Measurements from ENCODE around the gene SRGAP2C. TPM values are rescaled to one million over a fixed set of nuclear protein-coding genes. Genes with fewer than 3 reads are reported as not detected.
"Not testable (repeated sequence)": the region's sequence is repeated elsewhere in the genome, so short reads cannot be mapped to it uniquely, and the experiment has no call there.

SRGAP2C gene
- total RNA-seq, 1 donor from 2014 or later = 18.6 TPM

DNA sequence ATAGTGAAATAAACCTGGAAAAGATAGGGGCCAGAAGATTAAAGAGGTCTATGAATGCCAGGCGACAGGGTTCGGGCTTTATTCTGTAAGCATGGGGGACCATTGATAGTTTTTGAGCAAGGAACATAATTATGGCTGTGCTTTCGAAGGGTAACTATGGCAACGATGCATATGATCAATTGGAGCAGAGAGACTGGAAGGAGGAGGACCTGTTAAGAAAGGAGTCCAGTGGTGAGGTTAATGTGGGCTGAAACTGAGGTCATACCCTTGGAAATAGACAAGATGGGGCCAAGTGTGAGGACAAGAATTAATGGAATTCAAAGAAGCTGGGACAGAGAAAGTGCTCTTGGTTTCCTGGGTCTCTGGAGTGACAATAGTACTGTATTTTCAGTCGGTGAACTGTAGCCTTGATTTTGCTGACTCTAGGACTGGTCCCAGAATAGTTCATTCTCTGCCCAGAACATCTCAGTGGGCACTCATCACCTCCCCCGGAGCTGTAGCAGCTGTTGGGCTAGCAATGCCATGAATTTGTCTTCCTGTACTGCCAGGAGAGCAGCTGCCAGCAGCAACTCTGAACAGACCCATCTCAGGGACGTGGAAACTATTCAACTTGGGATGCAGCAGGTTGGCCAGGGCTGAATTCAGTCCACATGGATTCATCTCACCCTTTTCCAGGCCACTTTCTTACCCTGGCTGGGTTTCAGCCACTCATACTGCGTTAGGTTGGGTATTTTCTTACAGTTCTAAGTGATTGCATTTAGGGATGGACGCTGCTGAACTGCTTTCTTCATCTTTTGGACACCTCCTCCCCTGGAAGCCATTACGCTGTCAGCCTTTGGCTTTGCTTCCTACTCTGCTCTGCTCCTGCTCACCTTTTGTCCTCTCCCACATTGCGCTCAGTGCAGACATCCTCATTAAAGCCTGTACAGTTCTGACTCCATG is 108.8 kb downstream of the SRGAP2C start:
- DNase-seq (ENCODE audit: low spot score in 2 of 2); H3K36me3 ChIP-seq; intact Hi-C loops (cut with DNase I): not testable (repeated sequence)

DNA sequence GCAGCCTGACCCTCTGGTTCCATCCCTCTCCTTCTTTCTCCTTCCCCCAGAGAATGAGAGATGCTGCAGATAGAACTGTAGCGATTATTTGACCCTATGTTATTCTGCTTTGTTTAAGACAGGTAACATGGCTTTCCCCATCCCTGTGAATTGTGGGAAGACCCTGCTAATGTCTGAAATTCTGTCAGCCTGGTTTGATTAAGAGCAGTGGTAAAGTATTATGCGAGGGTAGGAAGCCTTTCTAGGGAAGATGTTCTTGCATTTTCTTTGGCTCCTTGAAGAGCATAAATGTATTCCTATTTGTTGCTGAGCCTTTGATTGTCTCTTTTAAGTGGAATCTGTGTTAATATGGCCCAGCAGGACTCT is 109.4 kb downstream of the SRGAP2C start:
- H3K36me3 ChIP-seq; H3K4me1 ChIP-seq; intact Hi-C loops (cut with DNase I); H3K27ac ChIP-seq; DNase-seq (ENCODE audit: low spot score in 2 of 2); H3K9me3 ChIP-seq; H3K4me3 ChIP-seq; H3K27me3 ChIP-seq: not testable (repeated sequence)

More for the DNA sequence above, 108.8 kb downstream of the SRGAP2C start:
- not testable (repeated sequence) for H3K4me1 ChIP-seq, H3K9me3 ChIP-seq, H3K4me3 ChIP-seq, H3K27ac ChIP-seq, H3K27me3 ChIP-seq

DNA sequence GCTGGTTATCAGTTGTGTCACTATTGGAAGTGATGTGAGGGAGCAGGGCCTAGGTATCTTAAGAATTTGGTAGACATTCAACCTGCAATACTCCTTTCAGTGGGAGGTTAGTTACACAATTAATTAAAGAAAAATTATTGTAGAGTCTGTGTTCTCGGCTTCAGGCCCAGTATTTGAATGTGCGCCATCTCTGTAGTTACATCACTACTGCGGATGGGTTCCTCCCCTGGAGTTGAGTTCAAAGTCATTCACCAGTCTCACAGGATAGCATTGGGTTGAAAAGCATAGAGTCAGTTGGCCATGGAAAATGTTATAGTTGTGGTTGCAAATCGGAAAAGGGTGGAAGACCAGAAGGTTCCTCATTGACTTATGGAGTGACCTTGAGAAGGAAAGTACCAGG is 111.8 kb downstream of the SRGAP2C start:
- H3K4me3 ChIP-seq; DNase-seq (ENCODE audit: low spot score in 2 of 2); H3K9me3 ChIP-seq; H3K27ac ChIP-seq; H3K27me3 ChIP-seq; intact Hi-C loops (cut with DNase I); H3K4me1 ChIP-seq; H3K36me3 ChIP-seq: not testable (repeated sequence)

DNA sequence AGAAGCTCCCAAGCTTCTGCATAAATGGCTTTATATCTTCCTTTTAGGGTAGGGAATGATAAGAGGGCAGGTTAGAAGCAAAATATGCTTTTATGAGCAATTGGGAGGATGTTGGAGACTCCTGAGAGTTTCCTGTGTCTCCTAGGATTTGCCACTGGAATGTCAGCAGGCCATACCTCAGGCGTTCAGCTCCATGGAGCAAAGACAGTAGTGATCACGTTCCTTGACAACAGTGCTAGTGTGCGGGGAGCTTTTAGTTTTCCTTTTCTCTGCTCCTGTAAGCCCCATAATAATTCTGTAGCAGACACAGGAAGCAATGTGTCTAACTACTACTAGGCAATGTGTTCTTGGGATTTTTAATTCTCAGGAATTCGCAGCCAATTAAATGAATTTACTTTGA is 113.8 kb downstream of the SRGAP2C start:
- H3K27ac ChIP-seq; H3K36me3 ChIP-seq; DNase-seq (ENCODE audit: low spot score in 2 of 2); H3K4me3 ChIP-seq; H3K27me3 ChIP-seq; intact Hi-C loops (cut with DNase I); H3K9me3 ChIP-seq; H3K4me1 ChIP-seq: not testable (repeated sequence)

DNA sequence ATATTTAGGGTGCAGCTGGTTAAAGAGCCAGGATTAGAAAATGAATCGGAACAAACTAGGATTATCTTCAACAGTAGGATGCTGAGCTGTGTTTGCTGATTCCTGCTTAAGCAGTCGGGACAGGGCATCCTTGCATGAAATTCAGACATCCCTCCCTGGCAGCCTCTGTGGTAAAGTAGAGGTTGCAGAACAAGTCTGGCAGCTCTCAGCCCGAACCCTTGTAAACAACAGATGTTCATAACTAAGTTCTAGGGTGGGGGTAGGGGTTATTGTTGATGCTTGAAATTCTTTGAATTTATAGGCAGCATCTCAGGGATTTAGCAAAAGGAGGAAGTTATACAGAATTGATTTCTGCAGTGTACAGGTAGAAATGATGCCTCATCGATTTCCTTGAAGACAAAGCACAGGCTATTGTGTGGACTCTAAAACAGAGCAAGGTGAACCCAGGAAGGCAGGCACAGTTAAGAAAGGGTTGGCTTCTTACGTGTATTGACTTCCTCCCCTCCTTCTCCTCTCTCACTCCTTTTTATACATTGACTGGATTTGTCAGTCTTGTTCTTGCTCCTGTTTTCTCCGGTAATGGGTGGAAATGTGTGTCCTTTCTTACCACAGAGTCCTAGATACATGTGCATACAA is 114.9 kb downstream of the SRGAP2C start:
- H3K9me3 ChIP-seq; H3K36me3 ChIP-seq; intact Hi-C loops (cut with DNase I); H3K4me1 ChIP-seq; H3K4me3 ChIP-seq; H3K27ac ChIP-seq; H3K27me3 ChIP-seq; DNase-seq (ENCODE audit: low spot score in 2 of 2): not testable (repeated sequence)

DNA sequence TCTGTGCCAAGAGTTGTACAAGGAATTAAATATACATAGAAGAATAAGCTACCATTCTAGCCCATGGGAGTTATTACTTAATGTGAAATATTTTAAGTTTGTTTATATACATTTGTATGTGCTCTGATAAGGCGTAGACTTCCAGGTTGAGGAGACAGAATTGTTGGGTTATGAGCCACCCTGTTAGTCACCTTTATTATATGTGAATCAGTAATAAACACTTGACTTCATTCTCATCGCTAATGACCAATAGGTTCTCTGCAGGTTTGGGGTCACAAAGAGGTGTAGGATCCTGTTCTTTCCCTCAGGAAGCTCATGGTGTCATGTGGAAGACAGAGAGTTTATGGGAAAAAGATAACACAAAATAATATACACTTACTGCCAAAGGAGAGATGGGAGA is 117.1 kb downstream of the SRGAP2C start:
- DNase-seq (ENCODE audit: low spot score in 2 of 2); H3K9me3 ChIP-seq; H3K27me3 ChIP-seq; intact Hi-C loops (cut with DNase I); H3K4me1 ChIP-seq; H3K4me3 ChIP-seq; H3K36me3 ChIP-seq; H3K27ac ChIP-seq: not testable (repeated sequence)

DNA sequence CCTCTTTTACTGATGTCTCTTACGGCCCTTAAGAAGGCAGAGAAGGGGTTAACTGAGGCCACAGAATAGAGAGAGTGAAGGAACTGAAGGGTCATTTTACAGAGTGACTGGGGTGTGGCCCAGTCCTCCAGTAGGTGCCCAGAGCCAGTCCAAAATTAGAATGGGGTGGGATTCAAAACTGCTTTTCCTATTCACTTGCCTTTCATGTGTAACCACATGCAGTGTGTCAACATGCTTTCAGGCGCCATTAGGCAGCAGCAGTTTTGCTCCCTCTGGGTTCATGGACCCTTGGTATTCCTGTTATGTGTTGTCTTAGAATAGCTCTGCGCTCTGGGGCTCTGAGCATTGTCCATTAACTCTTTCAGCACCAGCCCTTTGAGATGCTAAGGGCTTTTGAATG is 123.0 kb downstream of the SRGAP2C start:
- H3K4me3 ChIP-seq; DNase-seq (ENCODE audit: low spot score in 2 of 2); H3K27ac ChIP-seq; H3K4me1 ChIP-seq; H3K27me3 ChIP-seq; H3K9me3 ChIP-seq; intact Hi-C loops (cut with DNase I); H3K36me3 ChIP-seq: not testable (repeated sequence)

DNA sequence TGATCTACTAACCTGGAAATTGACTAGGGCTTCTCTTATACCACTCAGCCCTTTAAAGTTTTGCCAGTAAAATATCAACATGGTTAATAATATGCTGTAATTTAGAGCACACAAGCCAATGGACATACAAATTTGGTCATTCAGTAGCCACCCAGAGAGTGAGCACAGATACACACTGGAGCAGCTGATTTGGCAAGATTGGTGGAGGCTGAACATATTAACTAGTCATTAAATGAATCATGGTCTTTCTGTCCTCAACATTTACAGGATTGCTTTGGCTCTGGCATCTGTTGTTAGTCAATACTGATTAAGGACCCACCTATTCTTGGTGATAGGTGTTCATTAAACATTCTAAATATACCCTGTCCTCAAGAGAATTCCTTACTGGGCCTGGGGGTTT is 130.7 kb downstream of the SRGAP2C start:
- H3K27ac ChIP-seq; H3K9me3 ChIP-seq; DNase-seq (ENCODE audit: low spot score in 2 of 2); H3K36me3 ChIP-seq; intact Hi-C loops (cut with DNase I); H3K27me3 ChIP-seq; H3K4me1 ChIP-seq; H3K4me3 ChIP-seq: not testable (repeated sequence)

DNA sequence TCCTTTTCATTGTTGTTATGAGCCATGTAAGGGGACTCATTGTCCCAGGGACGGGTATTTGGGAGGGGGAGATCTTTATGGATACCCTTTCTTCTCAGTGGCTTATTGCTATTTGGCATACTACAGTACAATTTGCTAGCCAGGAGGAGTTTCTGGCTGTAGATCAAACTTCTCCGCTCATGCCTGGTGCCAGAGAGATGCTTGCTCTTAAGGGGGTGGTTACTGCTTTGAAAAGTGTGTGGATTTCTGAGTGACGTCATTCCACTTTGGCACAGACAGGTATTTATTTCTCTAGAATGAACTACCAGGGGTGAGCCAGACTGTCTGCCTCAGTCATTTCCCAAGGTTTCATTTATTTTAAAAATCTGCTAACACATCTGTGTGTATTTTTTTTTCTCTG is 131.3 kb downstream of the SRGAP2C start:
- H3K4me1 ChIP-seq; DNase-seq (ENCODE audit: low spot score in 2 of 2); intact Hi-C loops (cut with DNase I); H3K4me3 ChIP-seq; H3K9me3 ChIP-seq; H3K27me3 ChIP-seq; H3K36me3 ChIP-seq; H3K27ac ChIP-seq: not testable (repeated sequence)

DNA sequence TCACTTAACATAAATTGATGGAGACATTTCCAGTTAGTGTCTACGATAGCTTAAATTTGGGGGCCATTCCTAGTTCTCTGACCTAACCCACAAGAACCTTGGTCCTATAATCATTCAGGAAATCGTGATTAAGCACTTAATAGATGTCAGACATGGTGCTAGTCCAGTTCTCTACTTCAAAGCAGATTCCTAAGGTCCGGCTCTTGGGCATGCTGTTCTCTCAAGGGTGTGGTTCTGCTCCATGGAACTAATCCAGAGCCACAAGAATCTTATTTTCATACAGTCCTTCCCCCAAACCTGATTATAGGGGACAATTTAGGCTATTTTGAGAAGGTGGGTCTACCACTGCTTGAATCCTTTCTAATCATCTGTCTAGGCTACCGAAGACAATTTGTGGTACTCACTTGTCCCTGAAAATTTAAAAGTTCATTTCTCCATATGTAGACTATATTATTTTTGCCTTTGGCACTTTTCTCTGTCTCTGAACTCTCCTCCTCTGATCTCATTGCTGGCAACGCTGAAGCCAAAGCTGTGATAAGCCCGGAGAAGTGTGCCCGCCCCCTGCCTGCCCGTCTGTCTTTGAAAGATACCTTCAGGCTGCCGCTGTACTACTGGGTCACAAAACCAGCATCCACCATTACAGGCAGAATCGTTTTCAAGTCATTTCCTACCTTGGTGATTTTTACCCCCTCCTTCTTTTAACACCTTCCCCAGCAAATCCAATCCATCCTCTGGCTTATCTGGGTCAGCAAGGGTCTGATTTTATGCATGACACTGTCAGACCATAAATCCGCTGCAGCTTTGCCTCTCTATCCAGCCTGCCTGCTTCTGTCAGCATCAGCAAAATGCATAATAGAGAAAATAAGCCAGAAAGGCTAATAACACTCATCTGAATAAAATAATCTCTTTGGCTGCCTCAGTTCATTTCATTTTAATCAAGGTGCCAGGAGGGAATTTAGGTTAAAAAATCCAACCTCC is 133.0 kb downstream of the SRGAP2C start:
- H3K4me3 ChIP-seq; H3K9me3 ChIP-seq; H3K27me3 ChIP-seq; DNase-seq (ENCODE audit: low spot score in 2 of 2); intact Hi-C loops (cut with DNase I); H3K27ac ChIP-seq; H3K4me1 ChIP-seq; H3K36me3 ChIP-seq: not testable (repeated sequence)

DNA sequence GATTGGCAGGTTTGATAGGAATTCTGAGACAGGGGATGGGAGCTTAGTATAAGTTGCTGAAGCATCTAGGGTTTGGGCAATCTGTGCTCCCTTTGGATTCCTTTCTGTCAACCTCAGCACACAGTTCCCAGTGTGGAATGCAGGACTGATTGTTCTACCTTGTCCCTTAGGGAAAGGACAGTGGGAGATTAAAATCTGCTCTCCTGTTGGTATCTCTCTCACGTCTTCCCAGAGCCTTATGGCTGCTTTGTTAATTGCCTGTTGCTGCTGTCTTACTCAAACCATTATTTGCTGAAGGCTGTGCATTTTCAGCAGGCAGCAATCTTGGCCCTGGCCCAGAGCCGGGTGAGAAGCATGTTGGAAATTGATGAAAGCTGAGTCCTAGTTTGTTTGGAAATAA is 133.9 kb downstream of the SRGAP2C start:
- DNase-seq (ENCODE audit: low spot score in 2 of 2); H3K27me3 ChIP-seq; H3K4me3 ChIP-seq; H3K27ac ChIP-seq; H3K9me3 ChIP-seq; intact Hi-C loops (cut with DNase I); H3K36me3 ChIP-seq; H3K4me1 ChIP-seq: not testable (repeated sequence)

DNA sequence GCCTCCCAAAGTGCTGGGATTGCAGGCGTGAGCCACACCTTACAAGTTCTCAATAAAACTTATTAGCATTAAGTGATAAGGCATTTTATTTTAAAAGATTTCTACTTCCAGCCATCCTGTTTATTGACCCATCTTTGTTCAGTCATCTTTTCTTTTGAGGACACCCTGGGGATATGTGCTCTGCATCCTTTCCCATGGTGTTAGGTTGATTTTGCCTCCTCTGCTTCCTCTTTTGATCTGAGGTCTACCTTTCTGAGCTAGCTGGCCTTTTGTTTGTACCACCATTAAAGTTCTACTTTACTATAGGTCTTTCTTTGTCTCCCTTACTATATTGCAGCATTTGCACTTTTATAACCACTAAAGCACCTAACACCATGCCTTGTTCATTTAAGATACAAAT is 136.9 kb downstream of the SRGAP2C start:
- H3K4me3 ChIP-seq; H3K36me3 ChIP-seq; DNase-seq (ENCODE audit: low spot score in 2 of 2); H3K4me1 ChIP-seq; H3K27me3 ChIP-seq; H3K27ac ChIP-seq; intact Hi-C loops (cut with DNase I); H3K9me3 ChIP-seq: not testable (repeated sequence)

DNA sequence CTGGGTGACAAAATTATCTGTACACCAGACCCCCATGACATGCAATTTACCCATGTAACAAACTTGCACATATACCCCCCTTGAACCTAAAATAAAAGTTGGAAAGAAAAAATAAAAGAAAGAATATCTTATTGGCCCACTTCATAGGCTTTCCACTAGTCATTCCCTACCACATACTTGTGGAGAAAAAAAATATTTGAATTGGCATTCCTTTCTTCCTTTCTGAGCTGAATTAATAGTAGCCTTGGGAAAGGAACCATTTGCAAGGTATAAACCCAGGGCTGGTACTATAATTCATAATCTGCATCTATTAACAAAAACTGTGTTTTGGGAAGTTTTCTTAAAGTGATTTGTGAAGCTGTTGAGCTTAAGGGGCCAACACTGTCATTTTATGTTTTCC is 140.0 kb downstream of the SRGAP2C start:
- H3K27me3 ChIP-seq; H3K27ac ChIP-seq; H3K4me1 ChIP-seq; DNase-seq (ENCODE audit: low spot score in 2 of 2); H3K4me3 ChIP-seq; H3K36me3 ChIP-seq; intact Hi-C loops (cut with DNase I); H3K9me3 ChIP-seq: not testable (repeated sequence)

DNA sequence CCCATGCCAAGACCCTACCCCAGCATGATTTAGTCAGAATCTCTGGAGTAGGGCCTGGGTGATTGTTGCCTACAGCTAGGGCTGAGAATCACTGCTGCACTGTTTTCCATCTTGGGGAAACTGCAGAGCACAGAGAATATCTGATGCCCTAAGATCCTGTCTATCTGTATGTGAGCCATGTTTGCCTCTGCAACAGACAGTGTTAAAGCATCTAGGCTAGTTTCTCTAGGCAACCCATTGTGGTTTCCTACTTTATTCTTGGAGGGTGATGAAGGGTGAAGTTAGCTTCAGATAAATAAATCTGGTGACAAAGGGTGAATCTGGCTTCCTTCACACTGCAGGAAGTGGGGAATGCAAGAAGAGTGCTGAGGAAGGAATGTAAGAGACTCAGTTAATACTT is 147.4 kb downstream of the SRGAP2C start:
- intact Hi-C loops (cut with DNase I); H3K9me3 ChIP-seq; H3K4me3 ChIP-seq; H3K27ac ChIP-seq; DNase-seq (ENCODE audit: low spot score in 2 of 2); H3K36me3 ChIP-seq; H3K27me3 ChIP-seq; H3K4me1 ChIP-seq: not testable (repeated sequence)

Measured in ascending aorta (tissue), 2 donors.